ENCODE measurements around the gene CAP1. TPM values are rescaled to one million over a fixed set of nuclear protein-coding genes. Genes with fewer than 3 reads are reported as not detected.

The CAP1 gene
- total and polyA plus RNA-seq, 2 experiments from 2014 or later: 496 to 576 TPM

DNA sequence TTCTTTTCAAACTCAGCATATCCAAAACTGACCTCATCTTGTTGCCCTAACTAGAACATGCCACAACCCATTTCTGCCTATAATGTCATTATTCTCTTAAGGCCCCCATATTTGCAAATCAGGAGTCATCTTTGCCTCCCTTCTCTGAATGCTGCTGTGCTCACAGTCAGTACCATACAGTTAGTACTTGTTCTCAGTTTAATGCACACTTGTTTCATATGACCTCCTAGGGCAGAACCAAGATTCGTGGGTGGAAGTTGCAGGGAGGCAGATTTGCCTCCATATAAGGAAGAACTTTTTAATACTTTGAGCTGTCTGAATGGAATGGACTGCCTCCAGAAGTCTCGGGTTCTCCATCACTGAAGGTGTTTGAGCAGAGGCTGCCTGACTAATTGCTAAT, 9.2 kb downstream of the CAP1 start:
- 51 to 52% methylated on average over 2 of the region's 2 CpGs for WGBS, 2 experiments (ENCODE audit: low coverage in 1 of 2, low lambda C conversion rate in 2 of 2, missing lambda C conversion rate in 2 of 2)
- H3K36me3 ChIP-seq (ENCODE audit: low read depth): peaks cover 13% of the 10 kb centered on the region; the same call in 1 of the 2 replicates
- no peak overlapping the region for H2AFZ ChIP-seq
- H3K9me2 ChIP-seq (ENCODE audit: insufficient read depth): no peaks in the 10 kb centered on the region
- H3K9ac ChIP-seq: no peak overlapping the region
- peaks cover 28% of the 10 kb centered on the region for H3F3A ChIP-seq (ENCODE audit: insufficient read depth)
- peaks cover 35% of the 10 kb centered on the region for H3K4me1 ChIP-seq (ENCODE audit: insufficient read depth)
- H3K27me3 ChIP-seq (replicated peaks; ENCODE audit: insufficient read depth): no peaks in the 10 kb centered on the region
- no peak overlapping the region for H3K4me3 ChIP-seq
- H4K20me1 ChIP-seq (ENCODE audit: insufficient read depth): peaks cover 19% of the 10 kb centered on the region; the same call in 1 of the 2 replicates
- peak overlapping the region; percentile 61 for H3K4me2 ChIP-seq (ENCODE audit: unreplicated experiment)
- H3K79me2 ChIP-seq (ENCODE audit: insufficient read depth): peaks cover 100% of the 10 kb centered on the region
- no peaks in the 10 kb centered on the region for H3K9me3 ChIP-seq (ENCODE audit: low read depth)
- TF ChIP-seq EZH2 (IDR thresholded peaks at IDR 0.05; ENCODE audit: insufficient read depth, poor library complexity, severe bottlenecking) (no peak), EZH2phosphoT487 (IDR thresholded peaks at IDR 0.05; ENCODE audit: insufficient read depth, low read depth) (no peak)
- peak overlapping the region; percentile 40 for H3K27ac ChIP-seq
- in situ Hi-C loops (cut with MboI): no loop called here
- peak; percentile 34 for DNase-seq

DNA sequence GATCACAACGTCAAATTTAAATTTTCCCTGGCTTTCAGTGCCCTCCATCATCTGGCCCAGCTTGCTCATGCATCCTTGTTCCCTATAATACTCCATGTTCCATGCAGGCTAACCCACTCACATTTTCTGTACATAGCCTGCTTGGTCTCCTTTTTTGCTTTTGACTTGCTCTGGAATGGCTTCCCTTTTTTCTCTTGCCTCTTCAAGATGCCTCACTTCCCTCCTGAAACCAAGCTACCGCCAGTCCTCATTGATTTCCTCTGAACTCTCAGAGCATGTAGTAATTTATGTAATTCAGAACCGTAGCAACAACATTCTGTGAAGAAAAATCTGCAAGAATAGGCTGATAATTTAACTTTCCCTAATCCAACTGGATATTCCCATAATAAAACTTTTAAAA, 10.3 kb downstream of the CAP1 start:
- H3K27ac ChIP-seq: 0 out of 2 replicates have a peak overlapping the region, but pooled peaks have one; percentile 12
- 99 to 100% methylated on average over 3 of the region's 3 CpGs for WGBS, 2 experiments (ENCODE audit: low coverage in 1 of 2, low lambda C conversion rate in 2 of 2, missing lambda C conversion rate in 2 of 2)
- H3K9me2 ChIP-seq (ENCODE audit: insufficient read depth): no peaks in the 10 kb centered on the region

DNA sequence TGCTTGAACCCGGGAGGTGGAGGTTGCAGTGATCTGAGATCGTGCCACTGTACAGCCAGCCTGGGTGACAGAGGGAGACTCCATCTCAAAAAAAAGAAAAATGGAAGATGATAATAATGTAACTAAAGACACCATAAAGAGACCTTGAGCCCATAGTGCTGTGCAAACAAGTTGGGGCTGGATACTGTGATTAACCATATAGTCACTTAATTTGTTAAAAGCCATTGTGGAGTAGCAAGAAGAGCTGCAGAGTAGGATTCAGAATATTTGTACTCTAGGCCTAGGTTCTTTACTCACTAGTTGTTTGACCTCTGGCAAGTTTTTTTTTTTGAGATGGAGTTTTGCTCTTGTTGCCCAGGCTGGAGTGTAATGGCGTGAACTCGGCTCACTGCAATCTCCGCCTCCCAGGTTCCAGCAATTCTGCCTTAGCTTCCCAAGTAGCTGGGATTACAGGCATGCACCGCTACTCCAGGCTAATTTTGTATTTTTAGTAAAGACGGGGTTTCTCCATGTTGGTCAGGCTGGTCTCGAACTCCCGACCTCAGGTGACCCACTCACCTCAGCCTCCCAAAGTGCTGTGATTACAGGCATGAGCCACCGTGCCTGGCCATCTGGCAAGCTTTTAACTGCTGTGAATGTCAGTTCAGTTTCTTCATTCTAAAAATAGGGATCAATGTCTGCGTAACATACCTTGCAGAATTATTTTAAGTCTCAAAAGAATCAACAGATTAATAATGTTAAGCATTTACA, 12.8 kb downstream of the CAP1 start:
- peaks cover 100% of the 10 kb centered on the region for H3K79me2 ChIP-seq (ENCODE audit: insufficient read depth)
- H3K9me2 ChIP-seq (ENCODE audit: insufficient read depth): no peaks in the 10 kb centered on the region
- H3K4me3 ChIP-seq: no peak overlapping the region
- no peaks in the 10 kb centered on the region for H3K27me3 ChIP-seq (replicated peaks; ENCODE audit: insufficient read depth)
- H3K4me2 ChIP-seq (ENCODE audit: unreplicated experiment): no peak overlapping the region
- TF ChIP-seq EZH2phosphoT487 (IDR thresholded peaks at IDR 0.05; ENCODE audit: insufficient read depth, low read depth) (no peak), EZH2 (IDR thresholded peaks at IDR 0.05; ENCODE audit: insufficient read depth, poor library complexity, severe bottlenecking) (no peak)
- H4K20me1 ChIP-seq (ENCODE audit: insufficient read depth): peaks cover 35% of the 10 kb centered on the region
- 88 to 92% methylated on average over 11 of the region's 11 CpGs for WGBS, 2 experiments (ENCODE audit: low coverage in 1 of 2, low lambda C conversion rate in 2 of 2, missing lambda C conversion rate in 2 of 2)
- no peak overlapping the region for H3K27ac ChIP-seq
- peaks cover 21% of the 10 kb centered on the region for H3K4me1 ChIP-seq (ENCODE audit: insufficient read depth)
- peaks cover 7% of the 10 kb centered on the region; the same call in 1 of the 2 replicates for H3K36me3 ChIP-seq (ENCODE audit: low read depth)
- H3F3A ChIP-seq (ENCODE audit: insufficient read depth): peaks cover 39% of the 10 kb centered on the region
- no peak for DNase-seq
- no peak overlapping the region for H3K9ac ChIP-seq
- in situ Hi-C loops (cut with MboI): no loop called here
- H3K9me3 ChIP-seq (ENCODE audit: low read depth): no peaks in the 10 kb centered on the region
- no peak overlapping the region for H2AFZ ChIP-seq

More for the DNA sequence above, 10.3 kb downstream of the CAP1 start:
- Histone ChIP-seq H3K9me3 (ENCODE audit: low read depth) (no peaks in the 10 kb centered on the region), H3K4me3 (no peak overlapping the region), H4K20me1 (ENCODE audit: insufficient read depth) (peaks cover 18% of the 10 kb centered on the region; the same call in 1 of the 2 replicates), H3K4me1 (ENCODE audit: insufficient read depth) (peaks cover 23% of the 10 kb centered on the region), H3K27me3 (replicated peaks; ENCODE audit: insufficient read depth) (no peaks in the 10 kb centered on the region), H3K9ac (no peak overlapping the region), H2AFZ (no peak overlapping the region), H3F3A (ENCODE audit: insufficient read depth) (peaks cover 28% of the 10 kb centered on the region), H3K4me2 (ENCODE audit: unreplicated experiment) (no peak overlapping the region), H3K79me2 (ENCODE audit: insufficient read depth) (peaks cover 100% of the 10 kb centered on the region), H3K36me3 (ENCODE audit: low read depth) (peaks cover 13% of the 10 kb centered on the region; the same call in 1 of the 2 replicates)
- in situ Hi-C loops (cut with MboI): no loop called here
- DNase-seq: no peak
- TF ChIP-seq EZH2phosphoT487 (IDR thresholded peaks at IDR 0.05; ENCODE audit: insufficient read depth, low read depth) (no peak), EZH2 (IDR thresholded peaks at IDR 0.05; ENCODE audit: insufficient read depth, poor library complexity, severe bottlenecking) (no peak)

DNA sequence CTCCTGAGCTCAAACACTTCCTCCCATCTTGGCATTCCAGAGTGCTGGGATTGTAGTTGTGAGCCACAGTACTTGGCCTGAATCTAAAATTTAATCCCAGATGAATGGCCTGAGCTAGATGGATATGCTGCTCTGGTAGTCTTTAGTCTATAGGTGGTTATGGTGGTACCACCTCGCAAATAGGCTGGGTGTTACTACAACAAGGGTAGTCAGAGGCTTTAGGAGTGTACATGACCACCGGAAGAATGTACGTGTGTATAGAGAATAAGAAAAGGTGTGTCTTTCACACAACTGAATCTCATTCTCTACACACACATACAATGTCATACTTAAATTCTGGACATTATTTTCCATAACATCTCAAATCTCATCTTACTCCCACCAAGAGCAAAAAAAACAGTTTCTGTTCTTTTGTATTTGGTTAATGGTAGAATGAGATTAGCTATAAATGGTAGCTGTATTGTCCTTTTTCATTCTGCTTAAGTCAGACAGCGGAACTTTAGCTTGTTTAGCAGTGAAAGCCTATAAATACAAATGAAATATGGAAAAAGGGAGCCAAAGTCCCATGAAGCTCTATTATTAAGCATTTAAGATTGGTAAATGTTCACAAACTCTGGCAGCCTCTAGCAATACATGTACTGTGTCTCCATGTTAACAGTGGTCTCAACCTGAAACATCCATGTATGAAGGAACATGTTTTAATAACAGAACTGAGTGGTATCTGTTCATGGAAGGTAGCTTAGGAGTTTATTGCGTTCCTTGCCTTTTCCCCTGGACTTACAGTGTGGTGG, 16.2 kb downstream of the CAP1 start:
- H3K4me2 ChIP-seq (ENCODE audit: unreplicated experiment): no peak overlapping the region
- H3F3A ChIP-seq (ENCODE audit: insufficient read depth): peaks cover 53% of the 10 kb centered on the region
- H3K27ac ChIP-seq: no peak overlapping the region
- no peaks in the 10 kb centered on the region for H3K27me3 ChIP-seq (replicated peaks; ENCODE audit: insufficient read depth)
- in situ Hi-C loops (cut with MboI): no loop called here
- WGBS, 2 experiments (ENCODE audit: low coverage in 1 of 2, low lambda C conversion rate in 2 of 2, missing lambda C conversion rate in 2 of 2): 96 to 97% methylated on average over 5 of the region's 5 CpGs
- peaks cover 99% of the 10 kb centered on the region for H3K79me2 ChIP-seq (ENCODE audit: insufficient read depth)
- no peaks in the 10 kb centered on the region for H3K9me3 ChIP-seq (ENCODE audit: low read depth)
- H2AFZ ChIP-seq: no peak overlapping the region
- H3K4me3 ChIP-seq: no peak overlapping the region
- peaks cover 28% of the 10 kb centered on the region for H3K36me3 ChIP-seq (ENCODE audit: low read depth)
- H3K9ac ChIP-seq: no peak overlapping the region
- no peaks in the 10 kb centered on the region for H3K9me2 ChIP-seq (ENCODE audit: insufficient read depth)
- H4K20me1 ChIP-seq (ENCODE audit: insufficient read depth): peaks cover 53% of the 10 kb centered on the region
- no peak for TF ChIP-seq EZH2phosphoT487 (IDR thresholded peaks at IDR 0.05; ENCODE audit: insufficient read depth, low read depth)
- TF ChIP-seq EZH2 (IDR thresholded peaks at IDR 0.05; ENCODE audit: insufficient read depth, poor library complexity, severe bottlenecking): no peak
- H3K4me1 ChIP-seq (ENCODE audit: insufficient read depth): peaks cover 33% of the 10 kb centered on the region
- no peak for DNase-seq
